Measurements from ENCODE around the gene EVPL.
"Not testable (repeated sequence)": the region's sequence is repeated elsewhere in the genome, so short reads cannot be mapped to it uniquely, and the experiment has no call there.

Gene EVPL

GRCh38 chr17:76027159-76027839 lies at the start of gene EVPL:
EVPL (minus strand) TSS chr17:76027306; CDS start chr17:76027198, 108 bp downstream.
- DNase-seq (ENCODE audit: low read depth in 3 of 3): no peak

DNA sequence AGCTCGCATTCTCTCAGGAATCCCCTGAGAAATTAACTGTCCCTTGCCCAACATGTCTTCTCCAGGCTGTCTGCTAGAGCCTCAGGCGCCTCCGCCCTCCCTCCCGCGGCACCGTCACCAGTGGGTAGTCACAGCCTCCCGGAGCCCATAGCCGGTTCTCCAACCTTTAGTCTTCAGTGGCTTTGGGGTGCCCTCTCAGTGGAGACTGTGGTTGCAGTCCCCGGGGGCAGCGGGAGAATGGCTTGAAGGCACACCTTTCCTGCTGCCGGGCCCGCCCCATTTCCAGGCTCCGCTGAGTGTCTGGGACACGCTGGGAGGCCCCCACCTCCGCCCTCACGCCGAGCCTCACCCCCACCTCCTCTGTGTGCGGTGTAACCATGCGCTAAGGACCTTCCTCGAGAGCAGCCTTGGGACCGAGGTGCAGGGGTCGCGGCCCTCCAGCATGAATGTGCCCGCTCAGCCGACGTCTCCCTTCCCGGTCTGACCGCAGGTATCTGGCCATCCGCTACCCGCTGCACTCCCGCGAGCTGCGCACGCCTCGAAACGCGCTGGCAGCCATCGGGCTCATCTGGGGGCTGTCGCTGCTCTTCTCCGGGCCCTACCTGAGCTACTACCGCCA lies 49.1 kb upstream of the EVPL start:
- no peak for DNase-seq (ENCODE audit: low read depth in 3 of 3)

- no peak for DNase-seq (ENCODE audit: low read depth in 3 of 3)
These were observed 48.4 kb upstream of the EVPL start for GRCh38 chr17:76075364-76076145.

DNA sequence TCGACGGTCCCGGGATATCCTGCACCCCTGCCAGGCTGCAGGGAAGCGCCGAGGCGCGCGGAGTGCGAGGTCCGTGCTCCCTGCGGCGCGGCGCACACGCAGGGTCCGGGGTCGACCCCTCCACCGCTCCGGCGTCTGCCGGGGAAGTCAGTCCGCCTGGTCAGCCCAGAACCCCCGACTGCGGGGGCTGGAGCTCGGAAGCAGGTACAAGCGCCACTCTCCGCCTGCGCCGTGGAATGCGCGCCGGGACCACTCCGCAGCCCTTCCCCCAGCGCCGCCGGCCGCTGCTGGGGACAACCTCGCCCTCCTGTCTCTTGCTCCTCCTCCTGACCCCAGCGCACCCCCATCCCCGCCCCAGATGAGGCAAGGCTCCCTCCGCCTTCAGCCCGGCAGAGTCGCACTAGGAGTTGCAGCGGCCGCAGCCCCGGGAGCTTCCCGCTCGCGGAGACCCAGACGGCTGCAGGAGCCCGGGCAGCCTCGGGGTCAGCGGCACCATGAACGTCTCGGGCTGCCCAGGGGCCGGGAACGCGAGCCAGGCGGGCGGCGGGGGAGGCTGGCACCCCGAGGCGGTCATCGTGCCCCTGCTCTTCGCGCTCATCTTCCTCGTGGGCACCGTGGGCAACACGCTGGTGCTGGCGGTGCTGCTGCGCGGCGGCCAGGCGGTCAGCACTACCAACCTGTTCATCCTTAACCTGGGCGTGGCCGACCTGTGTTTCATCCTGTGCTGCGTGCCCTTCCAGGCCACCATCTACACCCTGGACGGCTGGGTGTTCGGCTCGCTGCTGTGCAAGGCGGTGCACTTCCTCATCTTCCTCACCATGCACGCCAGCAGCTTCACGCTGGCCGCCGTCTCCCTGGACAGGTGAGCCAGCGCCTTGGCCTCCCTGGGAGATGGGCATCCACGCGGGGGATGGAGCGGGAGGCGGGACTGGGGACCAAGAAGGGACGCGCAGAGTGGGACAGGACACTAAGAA lies 47.6 kb upstream of the EVPL start, which contains the start of gene GALR2:
Gene GALR2, plus strand, starts transcription at position 392 of the 974 bp plus-strand sequence. Its CDS starts 103 bp downstream, at position 495.
- DNase-seq (ENCODE audit: low read depth in 3 of 3): no peak

DNA sequence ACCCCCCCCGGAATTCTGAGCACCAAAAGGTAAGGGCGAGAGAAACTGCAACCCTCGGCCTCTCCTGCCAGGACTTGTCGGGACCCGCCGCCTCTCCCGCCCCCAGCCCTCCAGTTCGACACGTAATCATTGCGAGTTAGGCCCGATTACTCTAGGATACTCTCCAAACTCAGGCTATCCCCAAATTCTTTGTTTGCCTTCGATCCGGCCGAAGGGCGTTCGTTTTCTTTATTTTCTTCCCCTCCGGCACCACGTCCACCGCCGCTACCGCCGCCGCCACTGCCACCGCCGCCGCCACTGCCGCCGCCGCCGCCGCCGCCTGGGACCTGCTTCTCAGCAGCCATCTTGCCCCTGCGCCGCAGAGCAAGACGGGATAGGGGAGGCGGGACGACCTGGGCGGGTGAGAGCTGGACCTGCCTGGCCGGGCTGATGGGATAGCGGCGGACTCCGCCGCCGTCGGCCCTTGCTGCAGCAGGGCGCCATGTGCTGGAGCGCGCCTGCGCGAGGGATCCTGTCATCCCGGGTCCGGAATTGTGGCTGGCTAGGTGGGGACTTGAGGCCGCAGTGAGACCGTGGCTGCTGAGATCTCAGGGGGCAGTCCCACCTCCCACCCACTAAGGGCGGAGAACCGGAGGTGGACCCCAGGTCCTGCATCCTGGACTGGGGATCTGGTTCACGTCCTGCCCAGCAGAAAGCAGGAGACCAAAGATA lies 45.2 kb upstream of the EVPL start, which contains the start of gene SRP68:
Gene SRP68, minus strand, starts transcription at position 370 of the 711 bp plus-strand sequence. Its CDS starts 26 bp downstream, at position 344.
- DNase-seq (ENCODE audit: low read depth in 3 of 3): peak; percentile 64 to 85 (median 67)

- DNase-seq (ENCODE audit: low read depth in 3 of 3): no peak
These were observed 44.5 kb upstream of the EVPL start for GRCh38 chr17:76071531-76072147.

DNA sequence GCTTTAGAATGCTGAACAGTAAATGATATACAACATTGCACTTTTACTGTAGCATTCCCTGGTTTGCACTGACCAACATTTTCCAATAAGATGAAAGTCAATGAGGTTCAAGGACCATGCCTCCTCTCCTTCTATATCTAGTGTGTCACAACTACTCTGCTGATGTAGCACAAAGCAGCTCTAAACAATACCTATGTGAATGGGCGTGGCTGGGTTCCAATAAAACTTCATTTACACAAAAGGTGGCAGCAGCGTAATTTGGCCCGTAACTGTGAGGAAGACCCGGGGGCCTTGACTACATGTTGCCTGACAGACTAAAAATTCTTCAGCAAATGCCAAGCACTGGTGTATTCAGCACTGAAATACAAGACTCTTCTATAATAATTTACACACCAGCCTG lies 38.7 kb upstream of the EVPL start:
- no peak for DNase-seq (ENCODE audit: low read depth in 3 of 3)

GRCh38 chr17:76063875-76064546 lies 36.9 kb upstream of the EVPL start:
- DNase-seq (ENCODE audit: low read depth in 3 of 3): peak; percentile 32 to 56 (median 50)

- not testable (repeated sequence) for DNase-seq (ENCODE audit: low read depth in 3 of 3)
These were observed 31.2 kb upstream of the EVPL start for GRCh38 chr17:76058264-76058663.

- DNase-seq (ENCODE audit: low read depth in 3 of 3): no peak
These were observed 29.8 kb upstream of the EVPL start for GRCh38 chr17:76056882-76057281.

DNA sequence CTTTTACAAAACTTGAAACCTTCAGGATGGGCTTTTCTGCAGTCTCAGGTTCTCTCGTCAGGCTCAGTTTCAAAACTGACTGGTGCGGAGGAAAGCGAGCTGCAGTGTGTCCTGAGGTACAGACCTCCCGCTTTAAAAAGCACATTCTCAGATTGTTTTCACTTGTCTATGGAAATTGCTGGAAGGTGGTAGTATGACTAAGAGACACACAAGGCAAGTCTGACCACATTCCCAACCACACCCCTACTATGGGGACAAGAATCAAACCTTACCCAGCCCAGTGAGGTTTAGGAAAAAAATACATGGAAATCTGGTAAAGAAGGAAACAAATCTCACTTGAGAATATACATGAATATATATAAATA lies 27.0 kb upstream of the EVPL start:
- DNase-seq (ENCODE audit: low read depth in 3 of 3): no peak

GRCh38 chr17:76053246-76054111 lies 26.4 kb upstream of the EVPL start:
- DNase-seq (ENCODE audit: low read depth in 3 of 3): no peak

GRCh38 chr17:76051561-76051960 lies 24.5 kb upstream of the EVPL start:
- no peak for DNase-seq (ENCODE audit: low read depth in 3 of 3)

DNA sequence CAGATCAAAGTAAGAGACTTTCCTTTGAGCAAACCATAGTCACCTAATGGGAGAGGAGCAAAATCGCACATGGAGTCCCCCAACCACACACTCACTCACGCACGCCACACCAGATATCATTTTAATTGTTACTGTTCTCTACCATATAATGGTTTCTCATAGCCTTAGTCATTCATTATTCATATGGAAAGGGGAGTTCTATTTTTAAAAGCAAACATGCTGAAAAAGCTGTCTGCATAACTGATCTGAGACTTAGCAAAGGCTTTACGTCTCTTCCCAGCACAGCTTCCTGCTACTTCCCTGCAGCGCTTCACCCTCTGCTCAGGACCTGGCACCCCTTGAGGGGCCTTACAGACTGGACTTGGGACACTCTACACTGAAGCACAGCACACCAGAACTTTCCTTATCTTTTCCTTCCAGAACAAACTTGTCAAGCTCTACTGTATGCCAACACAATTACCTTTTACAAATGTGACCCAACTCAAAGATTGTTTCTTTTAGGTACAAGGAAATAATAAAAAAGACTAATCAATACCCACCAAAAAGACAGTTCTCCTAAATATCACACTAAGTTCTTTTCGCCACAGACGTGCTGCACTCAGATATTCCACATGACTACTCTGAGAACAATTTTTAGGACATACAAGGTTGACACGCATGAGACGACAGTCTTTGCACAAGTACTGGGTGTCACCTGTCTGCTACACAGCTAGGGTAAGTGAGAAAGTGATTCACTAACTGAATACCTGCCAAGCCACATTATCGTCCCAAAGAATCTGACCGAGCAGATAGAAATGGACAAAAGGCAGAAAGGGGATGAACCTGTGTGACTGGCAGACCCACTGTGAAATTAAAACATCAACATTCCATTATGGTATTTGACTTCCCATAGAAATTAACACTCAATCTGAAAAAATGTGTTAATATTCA lies 23.7 kb upstream of the EVPL start:
- DNase-seq (ENCODE audit: low read depth in 3 of 3): no peak

GRCh38 chr17:76049836-76050537 lies 22.9 kb upstream of the EVPL start:
- DNase-seq (ENCODE audit: low read depth in 3 of 3): no peak

DNA sequence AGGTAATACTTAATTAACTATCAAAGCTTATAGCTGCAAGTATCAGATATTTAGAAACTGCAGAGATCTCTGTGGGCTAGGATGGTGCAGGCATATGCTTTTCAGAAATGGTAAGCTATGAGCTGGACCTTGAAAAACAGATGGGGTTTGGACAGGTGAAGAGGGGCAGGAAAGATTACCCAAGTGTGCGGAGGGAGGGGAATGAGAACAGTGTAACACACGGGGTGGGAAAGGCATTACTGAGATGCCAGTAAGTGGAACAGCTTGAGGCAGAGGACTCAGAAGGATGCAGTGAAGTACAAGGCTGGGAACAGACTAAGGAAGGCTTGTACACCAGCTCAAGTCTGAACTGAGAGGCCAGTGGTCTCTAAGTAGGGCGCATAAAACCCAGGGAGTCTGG lies 22.1 kb upstream of the EVPL start:
- DNase-seq (ENCODE audit: low read depth in 3 of 3): no peak

- no peak for DNase-seq (ENCODE audit: low read depth in 3 of 3)
These were observed 21.6 kb upstream of the EVPL start for GRCh38 chr17:76048711-76049110.

Measured in stimulated activated CD4-positive, alpha-beta T cell treated with anti-CD3 and anti-CD28 coated beads, TNF-alpha, amount 100 ng/mL, for 24 hours (primary cell).